ENCODE measurements around the gene TAB2. TPM values are rescaled to one million over a fixed set of nuclear protein-coding genes. Genes with fewer than 3 reads are reported as not detected.
A peak's percentile ranks its signal among the peaks of the same experiment; 100 is the strongest.

The TAB2 gene
- 10 to 100 TPM; 32.5 to 71.4 (median 43.8) TPM for total RNA-seq

- 0 to 1% methylated on average over 47 to 53 of the region's 92 CpGs for WGBS, 2 donors
- DNase-seq (ENCODE audit: low spot score in 2 of 2): peak in 1 of 2 donors; percentile 87
- TF ChIP-seq CTCF (IDR thresholded peaks at IDR 0.05) (no peak), POLR2A (IDR thresholded peaks at IDR 0.05) (no peak)
- H3K4me3 ChIP-seq (ENCODE audit: low read depth, poor library complexity, severe bottlenecking): peak within 1 kb of the TSS; percentile 98
- intact Hi-C loops (cut with DNase I; ENCODE audit: low total_unique reads): no loop called here
Measured at GRCh38 chr6:149317644-149318571, at the start of gene TAB2. Gene TAB2 (plus strand): TSS chr6:149317712. CDS start chr6:149369998, 52,286 bp downstream.

GRCh38 chr6:149268146-149268545 is 49.4 kb upstream of the TAB2 start:
- TF ChIP-seq CTCF (IDR thresholded peaks at IDR 0.05) (no peak), POLR2A (IDR thresholded peaks at IDR 0.05) (no peak)
- intact Hi-C loops (cut with DNase I; ENCODE audit: low total_unique reads): no loop called here
- WGBS, 2 donors: 88 to 90% methylated on average over 5 of the region's 5 CpGs
- DNase-seq (ENCODE audit: low spot score in 2 of 2): no peak
- H3K4me3 ChIP-seq (ENCODE audit: low read depth, poor library complexity, severe bottlenecking): no peak overlapping the region

- TF ChIP-seq CTCF (IDR thresholded peaks at IDR 0.05) (no peak), POLR2A (IDR thresholded peaks at IDR 0.05) (no peak)
- no peak overlapping the region for H3K4me3 ChIP-seq (ENCODE audit: low read depth, poor library complexity, severe bottlenecking)
- WGBS, 2 donors: 58 to 65% methylated on average over 1 of the region's 1 CpG
- intact Hi-C loops (cut with DNase I; ENCODE audit: low total_unique reads): no loop called here
- no peak for DNase-seq (ENCODE audit: low spot score in 2 of 2)
Measured at GRCh38 chr6:149268768-149269167, 48.7 kb upstream of the TAB2 start.

GRCh38 chr6:149270616-149271015 is 46.9 kb upstream of the TAB2 start:
- no peak overlapping the region for H3K4me3 ChIP-seq (ENCODE audit: low read depth, poor library complexity, severe bottlenecking)
- intact Hi-C loops (cut with DNase I; ENCODE audit: low total_unique reads): no loop called here
- TF ChIP-seq POLR2A (IDR thresholded peaks at IDR 0.05): no peak
- no peak for TF ChIP-seq CTCF (IDR thresholded peaks at IDR 0.05)
- DNase-seq (ENCODE audit: low spot score in 2 of 2): no peak
- 85 to 90% methylated on average over 4 of the region's 4 CpGs for WGBS, 2 donors

- WGBS, 2 donors: 74 to 81% methylated on average over 8 of the region's 8 CpGs
- TF ChIP-seq POLR2A (IDR thresholded peaks at IDR 0.05): no peak
- TF ChIP-seq CTCF (IDR thresholded peaks at IDR 0.05): no peak
- intact Hi-C loops (cut with DNase I; ENCODE audit: low total_unique reads): no loop called here
Measured at GRCh38 chr6:149271348-149272340, 45.9 kb upstream of the TAB2 start.

More at GRCh38 chr6:149271348-149272340, 45.9 kb upstream of the TAB2 start:
- no peak for DNase-seq (ENCODE audit: low spot score in 2 of 2)
- no peak overlapping the region for H3K4me3 ChIP-seq (ENCODE audit: low read depth, poor library complexity, severe bottlenecking)
